HepG2 (cell line): ENCODE results near the gene SMYD5.
A peak's percentile ranks its signal among the peaks of the same experiment; 100 is the strongest.

Experiments used
- POLR2AphosphoS5 ChIP-seq: IDR thresholded peaks from 2 replicates; pipeline ENCODE4 v1.6.1; 2012; ENCODE audit warnings: low read depth, low read length
- RFX5 ChIP-seq: IDR thresholded peaks from 2 replicates; pipeline ENCODE4 v1.6.1; 2011; ENCODE audit warnings: low read depth, low read length, improper control_type of control experiment
- SMC3 ChIP-seq: IDR thresholded peaks from 2 replicates; pipeline ENCODE4 v1.6.1; 2011; ENCODE audit warnings: low read length, improper control_type of control experiment
- ZNF121 ChIP-seq: sonication (generic); formaldehyde crosslinking; IDR thresholded peaks from 2 replicates; pipeline ENCODE4 v1.5.0; 2020; ENCODE audit warnings: mild to moderate bottlenecking, missing genetic modification reagents
- ZNF430 ChIP-seq: sonication (generic); formaldehyde crosslinking; IDR thresholded peaks from 2 replicates; pipeline ENCODE4 v1.9.0; 2021; ENCODE audit warnings: mild to moderate bottlenecking, missing genetic modification reagents
- ZNF720 ChIP-seq: sonication (generic); formaldehyde crosslinking; IDR thresholded peaks from 2 replicates; pipeline ENCODE4 v1.4.0; 2020; ENCODE audit warnings: missing genetic modification reagents
- TF ChIP-seq, protein P1 (sequence below), 2 experiments: fragments of 450-650 bp in 1 of 2; sonication (generic) in 1 of 2; formaldehyde crosslinking; IDR thresholded peaks; 2 replicates each; pipeline versions ENCODE4 v1.5.0 to v1.8.0; 2020 to 2022; ENCODE audit warnings: mild to moderate bottlenecking in 1 of 2, missing genetic modification reagents in 1 of 2
- TF ChIP-seq, protein P2 (sequence below): sonication (generic); formaldehyde crosslinking; IDR thresholded peaks from 2 replicates; pipeline ENCODE4 v1.9.0; 2022; ENCODE audit warnings: missing genetic modification reagents, mild to moderate bottlenecking, borderline replicate concordance

DNA sequence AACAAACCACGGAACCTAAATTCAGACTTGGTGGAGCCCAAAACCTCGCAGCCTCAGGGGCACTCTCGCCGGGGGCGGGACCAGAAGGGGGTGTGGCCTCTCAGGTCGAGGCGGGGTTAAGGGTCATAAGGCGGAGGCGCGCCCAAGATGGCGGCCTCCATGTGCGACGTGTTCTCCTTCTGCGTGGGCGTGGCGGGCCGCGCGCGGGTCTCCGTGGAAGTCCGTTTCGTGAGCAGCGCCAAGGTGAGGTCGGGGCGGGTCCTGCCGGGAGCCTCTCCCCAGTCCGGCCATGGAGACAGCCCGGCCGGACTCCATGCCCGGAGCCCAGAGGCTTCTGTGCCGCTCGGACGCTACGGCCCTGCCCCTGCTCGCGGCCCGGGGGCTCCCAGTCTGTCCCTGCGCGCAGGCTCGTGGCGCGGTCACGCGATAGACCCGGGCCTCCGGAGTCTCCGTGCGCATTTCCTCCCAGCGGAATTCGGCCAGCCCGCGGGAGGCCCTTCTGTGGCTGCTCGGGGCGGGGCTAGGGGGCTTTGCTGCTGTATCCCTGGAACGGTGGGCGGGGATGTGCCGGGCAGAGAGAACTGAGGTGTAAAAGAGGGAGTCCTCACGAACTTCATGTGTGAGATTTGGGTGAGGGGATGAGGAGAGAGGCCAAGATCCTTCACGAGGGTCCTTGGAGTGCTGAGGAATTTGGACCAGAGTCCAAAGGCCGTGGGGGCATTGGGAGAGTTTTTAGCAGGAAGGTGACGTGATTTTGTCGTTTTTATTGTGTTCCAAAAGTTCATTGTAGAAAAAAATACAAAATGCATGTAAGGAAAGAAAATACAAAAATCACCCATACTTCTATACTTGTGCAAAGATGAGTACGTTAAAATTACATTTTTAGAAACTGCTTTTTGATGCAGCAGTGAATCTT, at the start of gene SMYD5:
- TF ChIP-seq, protein P1, sequence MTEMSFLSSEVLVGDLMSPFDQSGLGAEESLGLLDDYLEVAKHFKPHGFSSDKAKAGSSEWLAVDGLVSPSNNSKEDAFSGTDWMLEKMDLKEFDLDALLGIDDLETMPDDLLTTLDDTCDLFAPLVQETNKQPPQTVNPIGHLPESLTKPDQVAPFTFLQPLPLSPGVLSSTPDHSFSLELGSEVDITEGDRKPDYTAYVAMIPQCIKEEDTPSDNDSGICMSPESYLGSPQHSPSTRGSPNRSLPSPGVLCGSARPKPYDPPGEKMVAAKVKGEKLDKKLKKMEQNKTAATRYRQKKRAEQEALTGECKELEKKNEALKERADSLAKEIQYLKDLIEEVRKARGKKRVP (CRISPR knock-in tag; IDR thresholded peaks at IDR 0.05), result no peak
- TF ChIP-seq RFX5 (0 out of 2 replicates have a peak, but pooled peaks have one; percentile 30), ZNF121 (CRISPR knock-in tag) (no peak), ZNF720 (peak; percentile 13; the same call in 1 of the 2 replicates), POLR2AphosphoS5 (peak; percentile 95), SMC3 (no peak), ZNF430 (CRISPR knock-in tag) (peak; percentile 85)
- TF ChIP-seq, protein P2, sequence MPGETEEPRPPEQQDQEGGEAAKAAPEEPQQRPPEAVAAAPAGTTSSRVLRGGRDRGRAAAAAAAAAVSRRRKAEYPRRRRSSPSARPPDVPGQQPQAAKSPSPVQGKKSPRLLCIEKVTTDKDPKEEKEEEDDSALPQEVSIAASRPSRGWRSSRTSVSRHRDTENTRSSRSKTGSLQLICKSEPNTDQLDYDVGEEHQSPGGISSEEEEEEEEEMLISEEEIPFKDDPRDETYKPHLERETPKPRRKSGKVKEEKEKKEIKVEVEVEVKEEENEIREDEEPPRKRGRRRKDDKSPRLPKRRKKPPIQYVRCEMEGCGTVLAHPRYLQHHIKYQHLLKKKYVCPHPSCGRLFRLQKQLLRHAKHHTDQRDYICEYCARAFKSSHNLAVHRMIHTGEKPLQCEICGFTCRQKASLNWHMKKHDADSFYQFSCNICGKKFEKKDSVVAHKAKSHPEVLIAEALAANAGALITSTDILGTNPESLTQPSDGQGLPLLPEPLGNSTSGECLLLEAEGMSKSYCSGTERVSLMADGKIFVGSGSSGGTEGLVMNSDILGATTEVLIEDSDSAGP, result peak; percentile 91
